GM12878 (cell line): Measurements from ENCODE around the gene TNFSF13. TPM values are rescaled to one million over a fixed set of nuclear protein-coding genes. Genes with fewer than 3 reads are reported as not detected.

Experiments used
- ATAC-seq: fragments of 200-7000 bp; cut with Tn5 transposase; 3 replicates; pipeline ENCODE4 v1.9.1; 2020; ENCODE audit warnings: mild to moderate bottlenecking, moderate library complexity
- BruUV-seq: library from RNA; stranded (reverse); fragments of 400-500 nt; replicated peaks from 2 replicates; lab custom pipeline; 2021; lab: Mats Ljungman, UMichigan
- CTCF ChIA-PET: fragments of 300-600 bp; sonication (Branson Sonifier 250); formaldehyde crosslinking; extraction: SDS; loops from one replicate; lab custom pipeline; 2021; ENCODE audit warnings: inconsistent platforms; lab: Yijun Ruan, JAX
- POLR2A ChIA-PET: fragments of 350-600 bp; formaldehyde crosslinking; extraction: SDS; loops from one replicate; lab custom pipeline; 2021; ENCODE audit warnings: inconsistent platforms; lab: Charles Lee
- RAD21 ChIA-PET: fragments of 300-600 bp; sonication (Branson Sonifier 250); formaldehyde crosslinking; loops from one replicate; lab custom pipeline; 2023; ENCODE audit warnings: antibody characterized with exemption; ENCODE audit not compliant: unreplicated experiment; lab: Charles Lee
- SMC1A ChIA-PET: fragments of 300-600 bp; sonication (Branson Sonifier 250); formaldehyde crosslinking; loops from one replicate; lab custom pipeline; 2023; ENCODE audit not compliant: unreplicated experiment, uncharacterized antibody; lab: Charles Lee
- DNase-seq: peaks from one replicate; pipeline ENCODE4 v3.0.0-alpha.2; 2011; ENCODE audit warnings: low read depth, low spot score
- FAIRE-seq: peaks from 3 replicates; lab custom pipeline; 2011; peaks lifted over from hg19 to GRCh38; lab: Jason Lieb, UNC
- H2AFZ ChIP-seq: 2 replicates; pipeline ENCODE4 v1.6.0; 2011; ENCODE audit warnings: low read depth, low read length, control low read depth; ENCODE audit not compliant: control insufficient read depth
- H3K27ac ChIP-seq: 2 replicates; pipeline ENCODE4 v1.5.1; 2011; ENCODE audit warnings: control low read depth; ENCODE audit not compliant: control insufficient read depth, insufficient read depth
- H3K27me3 ChIP-seq, 2 experiments: replicated peaks in 1 of 2; 2 replicates each; pipeline versions ENCODE4 v1.6.0 to v1.6.1; 2011; ENCODE audit warnings: low read length in 1 of 2; ENCODE audit not compliant: control insufficient read depth in 2 of 2, insufficient read depth in 2 of 2
- H3K36me3 ChIP-seq, 2 experiments: 2 replicates each; pipeline ENCODE4 v1.5.1; 2011; ENCODE audit warnings: low read length in 1 of 2; ENCODE audit not compliant: control insufficient read depth in 2 of 2, insufficient read depth in 2 of 2
- H3K4me1 ChIP-seq: 2 replicates; pipeline ENCODE4 v1.6.1; 2011; ENCODE audit warnings: mild to moderate bottlenecking, low read length, moderate library complexity, mixed read lengths; ENCODE audit not compliant: control insufficient read depth, insufficient read depth
- H3K4me2 ChIP-seq: 2 replicates; pipeline ENCODE4 v1.6.0; 2011; ENCODE audit warnings: control low read depth; ENCODE audit not compliant: control insufficient read depth, insufficient read depth
- H3K4me3 ChIP-seq: fragments of 200-600 bp; sonication (generic); 2 replicates; pipeline ENCODE4 v1.5.1; 2016
- H3K79me2 ChIP-seq: 2 replicates; pipeline ENCODE4 v1.6.0; 2011; ENCODE audit warnings: low read length; ENCODE audit not compliant: control insufficient read depth, insufficient read depth
- H3K9ac ChIP-seq: 2 replicates; pipeline ENCODE4 v1.8.0; 2011; ENCODE audit warnings: low read length, control low read depth, mixed read lengths; ENCODE audit not compliant: control insufficient read depth, insufficient read depth
- H3K9me3 ChIP-seq: replicated peaks from 3 replicates; pipeline ENCODE4 v1.5.1; 2011; ENCODE audit warnings: mild to moderate bottlenecking, low read length; ENCODE audit not compliant: control insufficient read depth, insufficient read depth
- H4K20me1 ChIP-seq: 2 replicates; pipeline ENCODE4 v1.6.0; 2011; ENCODE audit not compliant: control insufficient read depth, insufficient read depth
- IKZF1 ChIP-seq: fragments of 450-650 bp; conservative IDR thresholded peaks from 2 replicates; pipeline ENCODE4 v1.6.1; 2017; ENCODE audit warnings: antibody characterized with exemption, mild to moderate bottlenecking
- POLR2A ChIP-seq: IDR thresholded peaks from 2 replicates; pipeline ENCODE4 v1.6.1; 2011; ENCODE audit warnings: low read depth, mild to moderate bottlenecking, low read length
- ZSCAN29 ChIP-seq: fragments of 450-650 bp; IDR thresholded peaks from 2 replicates; pipeline ENCODE4 v1.6.1; 2017; ENCODE audit warnings: mild to moderate bottlenecking, moderate library complexity
- WGBS: methylation state at CpG from one replicate; pipeline ENCODE4 v1.1.6; 2016; ENCODE audit warnings: low lambda C conversion rate; ENCODE audit not compliant: insufficient replicate concordance, insufficient coverage; ENCODE audit errors: missing lambda C conversion rate; 5-methylcytosine and 5-hydroxymethylcytosine counted together
- in situ Hi-C: fragments of 300-500 bp; cut with MboI; formaldehyde crosslinking; loops from 9 replicates; pipeline ENCODE4 v1.14.3; 2018; ENCODE audit warnings: mixed read lengths
- intact Hi-C: fragments of 100-400 bp; cut with micrococcal nuclease; formaldehyde crosslinking; loops from one replicate; pipeline ENCODE4 v1.14.2; 2022; ENCODE audit not compliant: unreplicated experiment
- polyA plus RNA-seq, 11 experiments: library from polyadenylated mRNA; depleted of rRNA in 4 of 11; unstranded in 6 of 11; stranded (reverse) in 5 of 11; fragments of >200 nt; fragmentation: Nextera tagmentation in 4 of 11; fragmentation: Illumina TruSeq in 1 of 11; extraction: Ambion mirVana in 4 of 11; extraction: Trizol in 1 of 11; gene quantifications; 1 replicate in 1 of 11; 2 replicates in 10 of 11; pipeline versions ENCODE4 v1.2.1 to v1.2.3, GENCODE V29; 2011 to 2016; ENCODE audit warnings: inconsistent platforms in 2 of 11, missing spikeins in 2 of 11, low read depth in 1 of 11
- total RNA-seq, 4 experiments: library from RNA; depleted of rRNA in 3 of 4; stranded (reverse); fragments of >200 nt in 3 of 4; fragmentation: Illumina TruSeq in 1 of 4; extraction: Trizol in 1 of 4; gene quantifications; 2 replicates each; pipeline versions ENCODE4 v1.2.1 to v1.2.3, GENCODE V29; 2013 to 2021

TNFSF13 gene
- total and polyA plus RNA-seq, 10 of the 15 experiments (the other 5 are each of a cell fraction or from before 2014, with no cell fraction given): 0.56 to 14.6 (median 9.7) TPM

DNA sequence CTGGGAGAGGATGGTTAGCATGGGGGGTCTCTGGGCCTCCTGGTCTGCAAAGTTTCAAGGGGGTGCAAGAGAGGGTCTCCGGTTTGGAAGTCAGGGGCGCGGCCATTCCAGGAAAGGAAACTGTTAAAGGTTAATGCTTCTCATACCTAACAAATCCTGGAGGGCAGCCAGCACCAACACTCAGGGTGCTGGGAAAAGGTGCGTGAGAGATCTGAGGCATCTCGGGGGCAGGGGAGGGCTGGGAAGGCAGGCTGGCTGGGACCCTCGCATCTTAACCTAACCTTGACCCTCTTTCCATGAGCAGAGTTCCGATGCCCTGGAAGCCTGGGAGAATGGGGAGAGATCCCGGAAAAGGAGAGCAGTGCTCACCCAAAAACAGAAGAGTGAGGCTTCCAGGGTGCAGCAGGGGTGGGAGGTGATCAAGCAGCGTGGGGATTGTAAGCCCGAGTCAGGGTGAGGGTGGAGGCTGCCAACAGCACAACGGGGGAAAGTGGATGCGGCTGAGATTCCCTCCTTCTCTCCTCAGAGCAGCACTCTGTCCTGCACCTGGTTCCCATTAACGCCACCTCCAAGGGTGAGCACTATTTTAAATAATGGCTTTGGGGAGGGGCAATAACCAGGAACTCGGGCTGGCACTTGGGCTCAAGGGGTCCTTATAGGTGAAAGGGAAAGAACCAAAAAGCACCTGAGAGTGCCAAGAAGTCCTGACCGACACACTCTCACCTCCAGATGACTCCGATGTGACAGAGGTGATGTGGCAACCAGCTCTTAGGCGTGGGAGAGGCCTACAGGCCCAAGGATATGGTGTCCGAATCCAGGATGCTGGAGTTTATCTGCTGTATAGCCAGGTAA, 996 bp downstream of the TNFSF13 start:
- ATAC-seq (no peak), DNase-seq (no peak), FAIRE-seq (no peak)
- RAD21 ChIA-PET: interaction anchor here (0.6 to 4.9 kb wide), 27 partner anchors 12 to 278 kb away, joined by 3 to 84 read pairs (median 5); partner anchors contain the start of genes ACAP1, CD68, CHRNB1 and FGF11
- in situ Hi-C loops: loop anchor here (25.0 kb wide), 1 partner anchor 522 kb away; the partner anchor contains the start of genes SLC16A11 and SLC16A13
- Histone ChIP-seq H3K9ac (peak overlapping the region; percentile 70), H3K4me3 (peak overlapping the region; percentile 66; the same call in 1 of the 2 replicates), H4K20me1 (no peaks in the 10 kb centered on the region), H3K79me2 (peaks cover 29% of the 10 kb centered on the region), H3K4me1 (peaks cover 37% of the 10 kb centered on the region), H3K27me3 (no peaks in the 10 kb centered on the region), H2AFZ (no peak overlapping the region), H3K36me3 (peaks cover 0 to 2% of the 10 kb centered on the region in 2 experiments; a peak in 1 of 4 replicates), H3K27ac (0 out of 2 replicates have a peak overlapping the region, but pooled peaks have one; percentile 2), H3K4me2 (peak overlapping the region; percentile 92), H3K9me3 (no peaks in the 10 kb centered on the region)
- CTCF ChIA-PET: interaction anchor here (0.6 to 6.2 kb wide), 45 partner anchors 7 to 282 kb away, joined by 3 to 192 read pairs (median 7); partner anchors contain the start of genes ACAP1, CD68, CHRNB1 and FGF11
- no TSS peak for BruUV-seq
- POLR2A ChIA-PET: interaction anchor here (0.5 to 4.2 kb wide), 17 partner anchors 7 to 204 kb away, joined by 3 to 36 read pairs (median 4); partner anchors contain the start of genes MPDU1, POLR2A, TMEM102 and TMEM95
- intact Hi-C loops: loop anchor here (2.0 to 5.0 kb wide), 4 partner anchors 37 to 203 kb away; partner anchors contain the start of genes FGF11 and TMEM102
- TF ChIP-seq IKZF1 (0 out of 2 replicates have a peak, but pooled peaks have one; percentile 19), POLR2A (no peak), ZSCAN29 (no peak)
- WGBS: 83% methylated on average over 16 of the region's 18 CpGs
- SMC1A ChIA-PET: interaction anchor here (0.8 to 4.9 kb wide), 34 partner anchors 10 to 230 kb away, joined by 3 to 67 read pairs (median 5); partner anchors contain the start of genes CD68, TMEM102, TMEM95 and TNFSF12
